Measurements from ENCODE around the gene DAD1.

- TF ChIP-seq, protein P1, sequence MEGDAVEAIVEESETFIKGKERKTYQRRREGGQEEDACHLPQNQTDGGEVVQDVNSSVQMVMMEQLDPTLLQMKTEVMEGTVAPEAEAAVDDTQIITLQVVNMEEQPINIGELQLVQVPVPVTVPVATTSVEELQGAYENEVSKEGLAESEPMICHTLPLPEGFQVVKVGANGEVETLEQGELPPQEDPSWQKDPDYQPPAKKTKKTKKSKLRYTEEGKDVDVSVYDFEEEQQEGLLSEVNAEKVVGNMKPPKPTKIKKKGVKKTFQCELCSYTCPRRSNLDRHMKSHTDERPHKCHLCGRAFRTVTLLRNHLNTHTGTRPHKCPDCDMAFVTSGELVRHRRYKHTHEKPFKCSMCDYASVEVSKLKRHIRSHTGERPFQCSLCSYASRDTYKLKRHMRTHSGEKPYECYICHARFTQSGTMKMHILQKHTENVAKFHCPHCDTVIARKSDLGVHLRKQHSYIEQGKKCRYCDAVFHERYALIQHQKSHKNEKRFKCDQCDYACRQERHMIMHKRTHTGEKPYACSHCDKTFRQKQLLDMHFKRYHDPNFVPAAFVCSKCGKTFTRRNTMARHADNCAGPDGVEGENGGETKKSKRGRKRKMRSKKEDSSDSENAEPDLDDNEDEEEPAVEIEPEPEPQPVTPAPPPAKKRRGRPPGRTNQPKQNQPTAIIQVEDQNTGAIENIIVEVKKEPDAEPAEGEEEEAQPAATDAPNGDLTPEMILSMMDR (IDR thresholded peaks at IDR 0.05; ENCODE audit: control extremely low read depth in 1 of 3, insufficient read depth in 1 of 3, low read depth in 1 of 3, low read length in 3 of 3): no peak
- TF ChIP-seq GTF2F1 (IDR thresholded peaks at IDR 0.05; ENCODE audit: borderline replicate concordance, low read depth, low read length) (no peak), EZH2 (IDR thresholded peaks at IDR 0.05; ENCODE audit: low read depth, low read length, severe bottlenecking) (no peak), TBP (IDR thresholded peaks at IDR 0.05; ENCODE audit: low read depth, low read length) (no peak), POLR2AphosphoS5 (IDR thresholded peaks at IDR 0.05; ENCODE audit: low read depth, low read length) (no peak), JUND (IDR thresholded peaks at IDR 0.05; ENCODE audit: low read length) (no peak), CBX8 (IDR thresholded peaks at IDR 0.05; ENCODE audit: borderline replicate concordance, low read depth, low read length) (no peak), YY1 (IDR thresholded peaks at IDR 0.05; ENCODE audit: low read depth, low read length) (no peak), BRCA1 (IDR thresholded peaks at IDR 0.05; ENCODE audit: low read depth, low read length) (no peak), GABPA (IDR thresholded peaks at IDR 0.05; ENCODE audit: borderline replicate concordance, insufficient read depth, low read length) (no peak)
- TF ChIP-seq, protein P2, sequence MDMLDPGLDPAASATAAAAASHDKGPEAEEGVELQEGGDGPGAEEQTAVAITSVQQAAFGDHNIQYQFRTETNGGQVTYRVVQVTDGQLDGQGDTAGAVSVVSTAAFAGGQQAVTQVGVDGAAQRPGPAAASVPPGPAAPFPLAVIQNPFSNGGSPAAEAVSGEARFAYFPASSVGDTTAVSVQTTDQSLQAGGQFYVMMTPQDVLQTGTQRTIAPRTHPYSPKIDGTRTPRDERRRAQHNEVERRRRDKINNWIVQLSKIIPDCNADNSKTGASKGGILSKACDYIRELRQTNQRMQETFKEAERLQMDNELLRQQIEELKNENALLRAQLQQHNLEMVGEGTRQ (IDR thresholded peaks at IDR 0.05; ENCODE audit: low read length): no peak
Observed at GRCh38 chr14:22549981-22550673, 38.9 kb downstream of the DAD1 start.
